Fibroblast of skin of right quadriceps (primary cell): Measurements from ENCODE around the gene HSCB.
"Not testable (repeated sequence)": the region's sequence is repeated elsewhere in the genome, so short reads cannot be mapped to it uniquely, and the experiment has no call there.

ENCODE experiments used
- DNase-seq: peaks from one replicate; pipeline ENCODE4 v3.0.0-alpha.2; 2013

The HSCB gene

DNA sequence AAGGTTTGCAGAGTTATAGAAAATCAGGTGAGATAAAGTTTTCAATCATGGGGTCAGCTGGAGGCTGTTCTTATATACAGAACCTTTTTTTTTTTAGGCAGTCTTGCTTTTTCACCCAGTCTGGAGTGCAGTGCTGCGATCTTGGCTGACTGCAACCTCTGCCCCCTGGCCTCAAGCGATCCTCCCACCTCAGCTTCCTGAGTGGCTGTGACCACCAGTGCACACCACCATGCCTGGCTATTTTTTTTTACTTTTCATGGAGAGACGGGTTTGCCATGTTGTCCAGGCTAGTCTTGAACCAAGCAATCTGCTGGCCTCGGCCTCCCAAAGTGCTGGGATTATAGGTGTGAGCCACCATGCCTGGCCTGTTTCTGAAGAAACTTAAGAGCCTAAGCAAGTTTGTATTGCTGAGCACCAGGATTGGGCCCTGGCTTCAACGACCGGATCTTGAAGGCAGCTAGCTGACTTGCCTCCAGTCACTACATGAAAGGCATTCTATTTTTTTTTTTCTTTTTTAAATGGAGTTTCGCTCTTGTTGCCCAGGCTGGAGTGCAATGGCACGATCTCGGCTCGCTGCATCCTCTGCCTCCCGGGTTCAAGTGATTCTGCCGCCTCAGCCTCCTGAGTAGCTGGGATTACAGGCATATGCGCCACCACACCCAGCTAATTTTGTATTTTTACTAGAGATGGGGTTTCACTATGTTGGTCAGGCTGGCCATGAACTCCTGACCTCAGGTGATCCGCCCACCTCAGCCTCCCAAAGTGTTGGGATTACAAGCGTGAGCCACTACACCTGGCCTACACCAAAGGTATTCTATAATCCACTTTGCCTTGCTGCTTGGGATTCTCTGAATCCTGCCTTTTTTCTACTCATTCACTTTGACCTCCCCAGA, 50.9 kb downstream of the HSCB start:
- no peak for DNase-seq

GRCh38 chr22:28793976-28794584, 52.2 kb downstream of the HSCB start:
- DNase-seq, result no peak

DNA sequence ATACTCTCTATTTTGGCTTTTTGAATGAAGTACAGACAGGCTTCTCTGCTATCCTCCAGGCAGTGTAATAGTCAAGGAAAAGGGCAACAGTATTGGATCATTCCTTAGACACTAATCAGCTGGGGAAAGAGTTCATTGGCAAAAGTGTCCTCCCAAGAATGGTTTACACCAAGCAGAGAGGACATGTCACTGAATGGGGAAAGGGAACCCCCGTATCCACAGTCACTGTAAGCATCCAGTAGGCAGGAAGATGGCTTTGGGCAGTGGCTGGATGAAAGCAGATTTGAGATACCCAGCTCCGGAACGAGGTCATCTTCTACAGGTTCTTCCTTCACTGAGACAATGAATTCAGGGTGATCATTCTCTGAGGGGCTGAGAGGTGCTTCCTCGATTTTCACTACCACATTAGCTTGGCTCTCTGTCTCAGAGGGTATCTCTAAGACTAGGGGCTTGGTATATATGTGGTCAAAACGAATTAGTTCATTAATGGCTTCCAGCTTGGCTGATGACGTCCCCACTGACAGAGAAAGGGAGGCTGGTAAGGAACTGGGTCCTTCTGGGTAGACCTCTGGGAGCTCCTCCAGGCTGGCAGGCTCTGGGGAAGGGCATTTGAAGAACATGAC, 53.3 kb downstream of the HSCB start:
- no peak for DNase-seq

DNA sequence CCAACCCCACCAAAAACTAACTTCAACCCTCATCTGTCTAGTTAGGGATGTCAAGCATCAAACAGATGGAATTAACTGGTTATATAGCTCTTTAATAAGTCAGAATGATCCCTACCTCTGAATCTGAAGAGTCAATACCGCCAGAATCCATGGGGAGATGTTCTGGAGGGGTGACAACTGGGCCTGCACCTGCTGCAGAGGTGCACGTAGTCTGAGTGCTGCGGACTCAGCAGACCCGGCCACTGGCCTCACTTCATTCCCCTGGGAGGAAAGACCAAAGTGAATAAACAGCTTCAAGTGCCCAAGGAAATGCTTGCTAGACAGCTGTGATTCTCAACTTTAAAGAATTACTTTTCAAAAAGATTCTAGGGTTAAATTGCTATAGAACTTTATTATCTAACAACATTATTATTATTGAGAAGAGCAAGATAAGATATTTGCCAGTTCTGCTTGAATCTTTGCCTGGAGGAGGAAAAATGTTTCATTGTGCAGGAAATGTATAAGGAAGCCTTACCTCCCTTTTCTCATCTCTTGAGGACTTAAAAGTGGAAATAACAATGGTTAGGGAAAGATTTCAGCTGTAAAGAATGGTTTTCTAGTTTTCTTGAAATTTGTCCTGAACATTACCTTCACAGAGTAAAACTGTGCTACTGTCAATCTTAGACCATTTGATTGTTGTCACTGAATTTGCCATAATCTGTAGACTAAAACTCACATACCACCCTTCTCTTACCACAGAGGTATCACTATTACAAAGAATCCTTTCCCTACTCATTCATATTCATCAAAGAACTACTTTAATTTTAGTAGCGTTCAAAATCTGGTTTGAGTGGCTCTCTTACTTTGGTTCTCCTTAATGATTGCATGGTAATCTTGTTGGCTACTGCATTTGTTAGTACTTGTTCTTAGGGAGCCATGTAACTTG, 54.4 kb downstream of the HSCB start:
- no peak for DNase-seq

DNA sequence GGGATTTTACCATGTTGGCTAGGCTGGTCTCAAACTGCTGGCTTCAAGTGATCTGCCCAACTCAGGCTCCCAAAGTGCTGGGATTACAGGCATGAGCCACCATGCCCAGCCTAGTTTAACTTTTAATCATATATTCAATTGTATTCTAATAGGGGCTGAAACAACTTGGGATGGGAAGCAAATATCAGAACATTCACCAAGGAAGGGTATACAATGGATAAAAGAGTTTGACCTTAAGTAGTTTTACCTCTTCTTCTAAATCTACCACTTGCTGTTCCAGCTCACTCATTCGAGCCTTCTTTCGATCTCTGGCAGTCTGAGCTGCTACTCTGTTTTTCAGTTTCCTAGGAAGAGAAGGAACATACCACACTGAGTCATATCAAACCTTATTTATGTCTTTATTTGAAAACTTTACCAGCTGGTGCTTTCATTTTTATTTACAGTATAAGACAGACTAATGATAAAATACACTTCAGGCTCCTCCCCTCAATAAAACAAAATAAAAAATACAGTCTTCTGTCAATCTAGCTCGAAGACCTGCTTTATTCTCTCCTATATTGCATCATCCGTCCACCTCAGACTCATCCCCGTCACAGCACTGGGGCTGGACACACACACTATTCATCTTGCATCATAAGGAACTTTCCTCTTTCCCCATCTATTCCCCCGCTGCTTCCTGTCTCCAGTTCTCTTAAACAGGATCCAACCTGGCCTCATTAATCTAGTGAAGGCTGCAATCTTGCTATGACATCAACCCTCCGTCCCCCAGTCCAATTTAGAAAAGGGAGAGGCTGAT, 57.2 kb downstream of the HSCB start:
- DNase-seq, result peak; percentile 95

DNA sequence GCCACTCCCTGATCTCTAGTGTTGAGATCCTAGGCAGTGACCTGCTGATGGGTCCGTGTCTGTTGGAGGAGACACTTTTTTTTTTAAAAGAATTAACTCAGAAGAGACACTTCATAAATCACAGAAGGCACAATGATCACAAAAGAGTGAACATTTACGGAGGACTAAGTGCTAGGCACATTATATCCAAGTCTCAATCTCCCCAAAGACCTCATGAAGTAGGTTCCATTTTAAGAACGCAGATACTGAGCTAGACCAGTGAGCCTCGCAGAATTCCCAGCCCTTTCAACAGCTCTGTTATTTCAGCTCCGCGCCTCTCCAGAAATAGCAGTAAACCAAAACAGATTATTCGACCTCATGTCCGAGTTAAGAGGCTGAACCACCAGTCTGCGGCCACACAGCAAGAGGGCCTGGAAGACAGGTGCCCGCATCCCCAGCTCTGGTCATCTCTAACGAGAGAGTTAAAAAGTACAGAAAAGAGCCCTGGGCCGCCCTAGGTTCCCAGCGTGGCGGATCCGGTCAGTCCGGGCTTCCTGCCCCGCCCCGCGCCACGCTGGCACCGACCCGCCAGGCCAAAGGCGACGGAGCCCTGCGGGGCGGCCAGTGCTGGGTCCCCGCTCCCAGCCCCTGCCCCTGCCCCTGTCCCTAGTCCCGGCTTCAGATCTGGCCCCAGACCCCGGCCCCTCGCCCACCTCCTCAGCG, 57.9 kb downstream of the HSCB start:
- DNase-seq, result peak; percentile 48

DNA sequence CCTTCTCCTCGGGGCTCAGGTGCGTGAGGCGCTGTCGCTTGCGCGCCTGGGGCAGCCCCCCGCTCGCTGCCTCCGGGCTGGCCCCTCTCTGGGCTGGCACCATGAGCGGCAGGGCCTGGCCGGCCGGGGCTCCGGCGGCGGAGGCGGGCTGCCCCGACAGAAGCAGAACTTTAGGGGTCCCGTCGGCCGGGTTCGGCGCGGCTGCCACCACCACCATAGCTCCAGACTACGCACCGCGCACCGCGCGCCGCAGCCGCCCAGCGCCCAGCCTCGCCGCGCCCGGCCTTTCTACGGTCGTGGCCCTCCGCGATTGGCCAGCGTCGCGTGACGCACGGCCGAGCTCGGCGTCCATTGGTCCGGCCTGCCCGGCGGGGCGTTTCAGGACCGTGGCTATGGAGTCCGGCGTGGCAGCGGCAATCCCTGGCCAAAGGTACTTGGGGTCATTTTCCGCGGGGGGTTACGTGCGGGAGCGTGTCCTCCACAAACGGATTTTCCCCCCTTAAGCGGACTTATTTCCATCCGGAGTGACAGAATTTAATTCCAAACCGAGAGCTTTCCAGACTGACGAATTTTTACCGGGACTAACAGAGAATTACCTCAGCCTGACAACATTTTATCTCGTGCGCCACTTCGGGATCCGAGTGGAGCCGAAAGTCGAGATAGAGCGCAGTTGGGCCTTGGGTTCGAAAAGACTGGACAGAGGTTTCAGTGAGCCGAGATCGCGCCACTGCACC, 58.6 kb downstream of the HSCB start, which contains the start of gene XBP1:
Gene XBP1 (minus strand): TSS at position 262 of the 734 bp plus-strand sequence.
- peak; percentile 95 for DNase-seq

DNA sequence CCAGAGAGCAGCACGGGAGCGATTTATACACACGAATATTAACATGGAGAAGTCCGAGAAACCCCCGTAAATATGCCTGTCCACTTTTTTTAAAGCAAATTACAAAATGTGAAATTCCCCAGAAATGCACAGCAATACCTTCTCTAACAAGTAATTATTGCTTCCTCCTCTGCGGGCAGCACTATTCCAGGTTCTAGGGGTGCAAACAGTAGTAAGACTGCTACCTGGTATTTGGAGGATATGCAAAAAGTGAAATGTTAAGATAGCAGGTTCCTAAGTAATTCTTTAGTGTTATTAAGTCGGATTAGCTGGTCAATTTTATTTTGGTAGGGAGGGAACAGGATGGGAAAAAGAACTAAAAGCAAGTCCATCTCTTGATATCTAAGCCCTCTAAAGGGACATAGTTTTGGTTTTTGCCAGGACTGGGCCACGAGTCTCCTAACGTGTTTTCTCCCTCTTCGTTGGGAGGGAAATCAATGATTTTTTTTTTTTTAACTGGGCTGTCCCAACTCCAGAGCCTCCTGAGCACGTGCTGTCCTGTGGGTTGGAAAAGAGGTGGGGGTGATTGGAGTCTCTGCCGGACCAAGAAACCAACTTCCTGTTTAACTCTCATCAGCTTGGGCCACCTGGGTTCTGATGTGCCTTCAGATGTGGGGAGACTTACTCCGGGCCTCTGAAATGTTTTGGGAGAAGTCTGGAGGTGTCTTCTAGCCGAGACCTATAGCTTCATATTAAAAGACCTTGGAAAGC, 60.2 kb downstream of the HSCB start:
- DNase-seq, result no peak

DNA sequence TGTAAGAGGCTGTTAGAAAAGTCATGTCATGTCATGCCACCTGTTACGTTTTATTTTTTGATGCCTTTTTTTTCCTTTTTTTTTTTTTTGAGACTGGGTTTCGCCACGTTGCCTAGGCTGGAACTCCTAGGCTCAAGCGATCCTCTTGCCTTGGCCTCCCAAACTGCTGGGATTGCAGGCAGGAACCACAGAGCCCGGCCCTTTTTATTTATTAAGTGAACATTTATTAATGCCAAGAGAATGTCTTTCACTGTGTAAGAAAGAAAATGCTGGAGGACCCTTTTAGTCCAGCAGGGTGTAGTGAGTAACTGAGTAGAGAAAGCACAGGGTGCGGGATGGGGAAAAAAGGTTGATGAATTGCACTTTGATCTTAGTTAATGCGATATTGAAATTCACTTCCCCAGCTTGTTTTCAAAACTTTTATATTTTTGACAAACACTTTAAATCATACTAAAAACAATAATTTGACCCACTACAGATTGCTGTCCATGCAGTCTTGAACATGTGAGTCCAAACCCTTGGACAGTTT, 60.8 kb downstream of the HSCB start:
- no peak for DNase-seq

- DNase-seq, result not testable (repeated sequence)
Observed at GRCh38 chr22:28805426-28805825, 63.6 kb downstream of the HSCB start.
